Spleen (tissue), 11 donors: ENCODE data around the gene PTPRZ1. TPM values are rescaled to one million over a fixed set of nuclear protein-coding genes. Genes with fewer than 3 reads are reported as not detected.

ENCODE experiments used
- DNase-seq: peaks from one replicate; pipeline ENCODE4 v3.0.0-alpha.2; 2020
- H3K27ac ChIP-seq, 8 donors: fragments of 200-600 bp; sonication (generic) in 7 of 8; 1 replicate in 4 of 8; 2 replicates in 4 of 8; pipeline versions ENCODE4 v1.5.0 to v1.8.0; 2016 to 2021; ENCODE audit warnings: inconsistent platforms in 4 of 8, mild to moderate bottlenecking in 4 of 8, moderate library complexity in 1 of 8
- H3K27me3 ChIP-seq, 7 donors: fragments of 200-600 bp; sonication (generic) in 6 of 7; replicated peaks in 1 of 7; 1 replicate in 4 of 7; 2 replicates in 3 of 7; pipeline versions ENCODE4 v1.5.0 to v1.8.0; 2016 to 2021; ENCODE audit warnings: inconsistent platforms in 3 of 7, mild to moderate bottlenecking in 1 of 7
- H3K36me3 ChIP-seq, 6 donors: fragments of 200-600 bp; sonication (generic) in 5 of 6; 1 replicate in 4 of 6; 2 replicates in 2 of 6; pipeline versions ENCODE4 v1.5.0 to v1.8.0; 2016 to 2021; ENCODE audit warnings: inconsistent platforms in 2 of 6
- H3K4me1 ChIP-seq, 6 donors: fragments of 200-600 bp; sonication (generic) in 5 of 6; 1 replicate in 3 of 6; 2 replicates in 3 of 6; pipeline versions ENCODE4 v1.5.0 to v1.8.0; 2016 to 2021; ENCODE audit warnings: inconsistent platforms in 3 of 6
- H3K4me3 ChIP-seq, 8 donors: fragments of 200-600 bp; sonication (generic) in 7 of 8; 1 replicate in 4 of 8; 2 replicates in 4 of 8; pipeline versions ENCODE4 v1.5.0 to v1.8.0; 2016 to 2021; ENCODE audit warnings: inconsistent platforms in 4 of 8, mild to moderate bottlenecking in 4 of 8, moderate library complexity in 2 of 8
- H3K9me3 ChIP-seq, 8 donors: fragments of 200-600 bp; sonication (generic) in 7 of 8; 1 replicate in 4 of 8; 2 replicates in 4 of 8; pipeline versions ENCODE4 v1.5.0 to v1.8.0; 2016 to 2021; ENCODE audit warnings: inconsistent platforms in 4 of 8
- POLR2A ChIP-seq, 3 donors: fragments of 450-650 bp; IDR thresholded peaks; one replicate each; pipeline ENCODE4 v1.5.1; 2017; ENCODE audit warnings: antibody characterized with exemption in 3 of 3, mild to moderate bottlenecking in 1 of 3
- POLR2AphosphoS5 ChIP-seq, 3 donors: sonication (generic); formaldehyde crosslinking; IDR thresholded peaks; one replicate each; pipeline ENCODE4 v1.5.1; 2017; ENCODE audit warnings: antibody characterized with exemption in 3 of 3
- WGBS, 5 donors: extraction: QIAGEN DNeasy Blood & Tissue Kit in 3 of 5; methylation state at CpG; one replicate each; pipeline versions ENCODE4 v1.1.5 to v1.1.7; 2013 to 2018; 5-methylcytosine and 5-hydroxymethylcytosine counted together
- intact Hi-C: fragments of 100-400 bp; cut with DNase I; formaldehyde crosslinking; loops from one replicate; pipeline ENCODE4 v1.15.0; 2023; ENCODE audit warnings: low total_unique reads
- polyA plus RNA-seq, 3 donors: library from polyadenylated mRNA; stranded (reverse); fragments of 200-250 nt; gene quantifications; one replicate each; pipeline ENCODE4 v1.2.1, GENCODE V29; 2013
- total RNA-seq, 7 donors: library from RNA; depleted of rRNA in 3 of 7; stranded (reverse); fragments of >200 nt in 3 of 7; fragmentation: NEBNext Ultra II Directional in 4 of 7; extraction: Animal tissue kit (Norgen Biotek cat#: 25700) in 4 of 7; gene quantifications; one replicate each; pipeline versions ENCODE4 v1.1.0 to v1.2.1, GENCODE V29; 2016 to 2021
- TF ChIP-seq, protein P1 (sequence below), 11 experiments: fragments of 200-600 bp in 7 of 11; fragments of 450-650 bp in 4 of 11; sonication (generic) in 4 of 11; IDR thresholded peaks in 8 of 11; conservative IDR thresholded peaks in 3 of 11; 1 replicate in 7 of 11; 2 replicates in 4 of 11; pipeline versions ENCODE4 v1.4.0 to v1.8.0; 2016 to 2021; ENCODE audit warnings: antibody characterized with exemption in 11 of 11, inconsistent platforms in 4 of 11, mild to moderate bottlenecking in 1 of 11
- donor health status: healthy with polysubstance abuse.
- donor health status: DM: no; HTN: no; CAD: no; lungs with moderate emphysema.
- donor health status: DM: no; HTN: no; CAD: no.
- donor health status: Bipolar disorder and iron deficiency.
- donor health status: healthy.
- donor health status: DM: no; HTN: no; CAD: no.
- donor health status: DM: yes; HTN: yes; CAD: no.

PTPRZ1 gene
- total and polyA plus RNA-seq, 10 donors, result 0.87 to 5.9 (median 1.4) TPM

DNA sequence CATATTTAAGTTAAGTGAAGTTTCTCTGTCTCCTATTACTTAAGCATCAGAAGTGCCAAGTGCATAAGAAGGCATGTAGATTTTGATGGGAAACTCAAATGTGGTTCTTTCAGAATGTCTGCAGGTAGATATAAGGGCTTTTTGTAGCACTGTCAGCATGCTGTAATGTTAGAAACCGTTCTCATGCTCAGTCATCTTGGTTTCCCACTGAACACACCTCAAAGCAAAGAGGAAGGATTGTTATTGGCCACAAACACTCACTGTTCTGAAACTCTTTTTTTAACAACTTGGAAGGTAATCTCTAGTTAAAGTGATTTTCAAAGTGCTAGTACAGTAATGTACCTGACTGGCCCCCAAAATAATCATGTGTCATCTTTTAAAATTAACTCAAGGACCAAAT is 145.1 kb downstream of the PTPRZ1 start:
- H3K4me3 ChIP-seq, result no peak overlapping the region
- no peaks in the 10 kb centered on the region for H3K9me3 ChIP-seq
- intact Hi-C loops, result no loop called here
- no peak overlapping the region for H3K27ac ChIP-seq
- H3K36me3 ChIP-seq, result no peaks in the 10 kb centered on the region
- TF ChIP-seq, protein P1, sequence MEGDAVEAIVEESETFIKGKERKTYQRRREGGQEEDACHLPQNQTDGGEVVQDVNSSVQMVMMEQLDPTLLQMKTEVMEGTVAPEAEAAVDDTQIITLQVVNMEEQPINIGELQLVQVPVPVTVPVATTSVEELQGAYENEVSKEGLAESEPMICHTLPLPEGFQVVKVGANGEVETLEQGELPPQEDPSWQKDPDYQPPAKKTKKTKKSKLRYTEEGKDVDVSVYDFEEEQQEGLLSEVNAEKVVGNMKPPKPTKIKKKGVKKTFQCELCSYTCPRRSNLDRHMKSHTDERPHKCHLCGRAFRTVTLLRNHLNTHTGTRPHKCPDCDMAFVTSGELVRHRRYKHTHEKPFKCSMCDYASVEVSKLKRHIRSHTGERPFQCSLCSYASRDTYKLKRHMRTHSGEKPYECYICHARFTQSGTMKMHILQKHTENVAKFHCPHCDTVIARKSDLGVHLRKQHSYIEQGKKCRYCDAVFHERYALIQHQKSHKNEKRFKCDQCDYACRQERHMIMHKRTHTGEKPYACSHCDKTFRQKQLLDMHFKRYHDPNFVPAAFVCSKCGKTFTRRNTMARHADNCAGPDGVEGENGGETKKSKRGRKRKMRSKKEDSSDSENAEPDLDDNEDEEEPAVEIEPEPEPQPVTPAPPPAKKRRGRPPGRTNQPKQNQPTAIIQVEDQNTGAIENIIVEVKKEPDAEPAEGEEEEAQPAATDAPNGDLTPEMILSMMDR (IDR thresholded peaks at IDR 0.05 in 8 of 11, conservative IDR thresholded peaks at IDR 0.05 in 3 of 11), result no peak
- TF ChIP-seq POLR2A (IDR thresholded peaks at IDR 0.05) (no peak), POLR2AphosphoS5 (IDR thresholded peaks at IDR 0.05) (no peak)
- no peak for DNase-seq
- H3K27me3 ChIP-seq, result no peaks in the 10 kb centered on the region
- WGBS, 5 donors, result 20 to 47% (median 30%) methylated on average over 1 of the region's 1 CpG
- no peaks in the 10 kb centered on the region for H3K4me1 ChIP-seq

DNA sequence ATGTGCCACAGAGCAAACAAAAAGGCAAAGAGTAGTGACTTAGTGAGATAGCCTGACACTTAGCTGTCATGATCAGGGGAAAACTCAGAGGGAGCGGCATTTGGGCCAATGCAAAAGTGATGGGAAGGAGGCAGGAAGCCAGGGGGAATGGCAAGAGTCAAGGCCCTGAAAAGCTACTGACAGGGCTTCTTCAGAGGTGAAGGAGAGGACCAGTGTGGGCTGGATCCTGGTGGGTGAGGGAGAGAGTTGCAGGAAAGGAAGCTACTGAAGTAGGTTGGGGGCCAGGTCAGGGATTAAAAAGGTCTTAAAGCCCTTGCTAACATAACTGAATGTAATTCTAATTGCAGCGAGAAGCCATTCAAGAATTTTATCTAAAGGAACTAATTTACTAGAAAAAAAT is 154.1 kb downstream of the PTPRZ1 start:
- DNase-seq, result no peak
- H3K4me1 ChIP-seq, result no peaks in the 10 kb centered on the region
- no peaks in the 10 kb centered on the region for H3K36me3 ChIP-seq
- H3K4me3 ChIP-seq, result no peak overlapping the region
- intact Hi-C loops, result no loop called here
- no peaks in the 10 kb centered on the region for H3K9me3 ChIP-seq
- 80 to 86% (median 84%) methylated on average over 2 of the region's 2 CpGs for WGBS, 5 donors
- no peaks in the 10 kb centered on the region for H3K27me3 ChIP-seq
- no peak overlapping the region for H3K27ac ChIP-seq
- TF ChIP-seq POLR2AphosphoS5 (IDR thresholded peaks at IDR 0.05) (no peak), POLR2A (IDR thresholded peaks at IDR 0.05) (no peak)
- TF ChIP-seq, protein P1 (IDR thresholded peaks at IDR 0.05 in 8 of 11, conservative IDR thresholded peaks at IDR 0.05 in 3 of 11), result no peak

DNA sequence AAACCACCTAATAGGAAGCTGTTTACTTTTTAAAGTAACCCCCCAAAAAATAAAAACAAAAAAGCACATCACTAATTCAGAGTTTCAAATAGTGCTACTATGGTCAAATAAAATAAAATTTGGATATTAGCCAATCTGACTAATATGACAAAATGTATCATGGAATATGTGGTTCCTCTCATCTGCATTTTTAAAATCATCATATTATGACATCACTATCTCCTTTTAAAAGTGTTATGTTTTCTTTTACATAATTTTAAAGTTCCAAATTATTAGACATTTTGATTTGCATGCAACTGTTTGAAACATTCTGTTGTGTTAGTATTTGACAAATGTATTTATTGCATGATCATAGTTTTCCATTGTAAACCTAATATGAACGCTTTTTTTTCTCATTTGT is 160.7 kb downstream of the PTPRZ1 start:
- no peaks in the 10 kb centered on the region for H3K9me3 ChIP-seq
- intact Hi-C loops, result no loop called here
- no peaks in the 10 kb centered on the region for H3K27me3 ChIP-seq
- H3K4me3 ChIP-seq, result no peak overlapping the region
- no peaks in the 10 kb centered on the region for H3K36me3 ChIP-seq
- no peak for DNase-seq
- H3K4me1 ChIP-seq, result no peaks in the 10 kb centered on the region
- no peak for TF ChIP-seq POLR2A (IDR thresholded peaks at IDR 0.05)
- no peak for TF ChIP-seq POLR2AphosphoS5 (IDR thresholded peaks at IDR 0.05)
- TF ChIP-seq, protein P1 (IDR thresholded peaks at IDR 0.05 in 8 of 11, conservative IDR thresholded peaks at IDR 0.05 in 3 of 11), result no peak
- 75 to 96% (median 90%) methylated on average over 1 of the region's 1 CpG for WGBS, 5 donors
- H3K27ac ChIP-seq, result no peak overlapping the region

DNA sequence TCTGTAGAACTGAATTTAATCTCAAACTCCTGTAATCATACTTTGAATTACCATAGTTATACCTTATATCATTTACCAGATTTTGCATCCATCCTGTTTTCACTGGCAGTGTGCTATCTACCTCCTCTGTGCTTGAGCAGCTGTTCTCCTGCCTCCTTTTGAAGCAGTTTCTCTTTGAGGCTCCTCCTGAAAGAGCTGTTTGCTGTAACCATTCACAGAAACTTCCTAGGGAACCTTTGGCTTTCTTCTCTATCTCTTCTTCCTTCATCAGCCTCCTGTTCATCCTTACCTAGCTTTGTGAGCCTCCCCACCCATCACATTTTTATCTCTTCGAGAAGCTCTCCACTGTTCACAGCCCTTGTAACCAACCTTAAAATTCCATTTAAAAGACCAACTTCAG is 162.9 kb downstream of the PTPRZ1 start:
- no peaks in the 10 kb centered on the region for H3K9me3 ChIP-seq
- no peaks in the 10 kb centered on the region for H3K27me3 ChIP-seq
- WGBS, 5 donors, result 80 to 97% (median 93%) methylated on average over 1 of the region's 1 CpG
- TF ChIP-seq POLR2AphosphoS5 (IDR thresholded peaks at IDR 0.05), result no peak
- no peaks in the 10 kb centered on the region for H3K4me1 ChIP-seq
- intact Hi-C loops, result no loop called here
- H3K27ac ChIP-seq, result no peak overlapping the region
- no peak for DNase-seq
- no peak overlapping the region for H3K4me3 ChIP-seq
- no peaks in the 10 kb centered on the region for H3K36me3 ChIP-seq

DNA sequence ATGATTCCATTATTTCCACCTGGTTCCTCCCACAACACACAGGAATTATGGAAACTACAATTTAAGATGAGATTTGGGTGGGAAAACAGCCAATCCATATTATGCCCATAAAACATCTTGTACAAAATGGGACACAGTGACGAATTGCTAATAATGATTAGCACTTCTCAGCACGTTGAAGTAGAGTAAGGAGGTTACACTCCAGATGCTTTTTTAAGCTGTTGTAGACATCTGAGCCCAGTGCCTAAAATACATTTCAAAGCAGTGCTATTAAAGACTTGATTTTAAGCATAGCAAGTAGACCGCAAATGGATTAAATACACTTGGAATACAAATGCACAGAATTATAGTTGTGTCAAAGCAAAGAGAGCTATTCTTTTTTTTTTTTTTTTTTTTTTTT is 165.2 kb downstream of the PTPRZ1 start:
- Histone ChIP-seq H3K36me3 (no peaks in the 10 kb centered on the region), H3K4me3 (no peak overlapping the region), H3K9me3 (no peaks in the 10 kb centered on the region), H3K4me1 (no peaks in the 10 kb centered on the region), H3K27me3 (no peaks in the 10 kb centered on the region), H3K27ac (no peak overlapping the region)
- intact Hi-C loops, result no loop called here
- 73 to 88% (median 84%) methylated on average over 3 of the region's 3 CpGs for WGBS, 5 donors
- DNase-seq, result no peak
- TF ChIP-seq POLR2A (IDR thresholded peaks at IDR 0.05) (no peak), POLR2AphosphoS5 (IDR thresholded peaks at IDR 0.05) (no peak)
- TF ChIP-seq, protein P1 (IDR thresholded peaks at IDR 0.05 in 8 of 11, conservative IDR thresholded peaks at IDR 0.05 in 3 of 11), result no peak
